Ascending aorta (tissue), 2 donors: ENCODE results near the gene RAET1G. TPM values are rescaled to one million over a fixed set of nuclear protein-coding genes. Genes with fewer than 3 reads are reported as not detected.
A peak's percentile ranks its signal among the peaks of the same experiment; 100 is the strongest.

Experiments
- DNase-seq, 2 donors: peaks; one replicate each; pipeline ENCODE4 v3.0.0-alpha.2; 2019; ENCODE audit warnings: low spot score in 2 of 2
- H3K27ac ChIP-seq, 2 donors: fragments of 200-600 bp; sonication (generic); one replicate each; pipeline ENCODE4 v1.5.1; 2016 to 2017; ENCODE audit warnings: mild to moderate bottlenecking in 1 of 2
- H3K27me3 ChIP-seq: fragments of 200-600 bp; sonication (generic); one replicate; pipeline ENCODE4 v1.5.1; 2017
- H3K36me3 ChIP-seq, 2 donors: fragments of 200-600 bp; sonication (generic); one replicate each; pipeline ENCODE4 v1.5.1; 2016
- H3K4me1 ChIP-seq, 2 donors: fragments of 200-600 bp; sonication (generic); one replicate each; pipeline ENCODE4 v1.5.1; 2016 to 2017; ENCODE audit warnings: mild to moderate bottlenecking in 1 of 2
- H3K4me3 ChIP-seq, 2 donors: fragments of 200-600 bp; sonication (generic); one replicate each; pipeline ENCODE4 v1.5.1; 2016 to 2017; ENCODE audit warnings: mild to moderate bottlenecking in 1 of 2
- H3K9me3 ChIP-seq, 2 donors: fragments of 200-600 bp; sonication (generic); one replicate each; pipeline ENCODE4 v1.5.1; 2016
- CTCF ChIP-seq, 3 experiments: fragments of 200-600 bp in 2 of 3; fragments of 450-650 bp in 1 of 3; sonication (generic) in 2 of 3; IDR thresholded peaks; one replicate each; pipeline ENCODE4 v1.5.1; 2016 to 2019; ENCODE audit warnings: antibody characterized with exemption in 3 of 3, mild to moderate bottlenecking in 1 of 3, moderate library complexity in 1 of 3
- intact Hi-C: fragments of 100-400 bp; cut with DNase I; formaldehyde crosslinking; loops from one replicate; pipeline ENCODE4 v1.15.1; 2023
- total RNA-seq: library from RNA; depleted of rRNA; stranded (reverse); fragments of >200 nt; gene quantifications from one replicate; pipeline ENCODE4 v1.1.0, GENCODE V29; 2016

Gene RAET1G
- total RNA-seq, 1 donor from 2014 or later: not detected

GRCh38 chr6:149904661-149905370 lies 18.1 kb downstream of the RAET1G start:
- H3K9me3 ChIP-seq: no peaks in the 10 kb centered on the region
- no peak overlapping the region for H3K4me3 ChIP-seq
- DNase-seq: no peak
- H3K4me1 ChIP-seq: no peaks in the 10 kb centered on the region
- no peaks in the 10 kb centered on the region for H3K36me3 ChIP-seq
- H3K27me3 ChIP-seq: no peaks in the 10 kb centered on the region
- H3K27ac ChIP-seq: no peak overlapping the region
- no peak for TF ChIP-seq CTCF (IDR thresholded peaks at IDR 0.05)
- intact Hi-C loops: no loop called here

GRCh38 chr6:149903938-149904611 lies 18.8 kb downstream of the RAET1G start:
- no peak for TF ChIP-seq CTCF (IDR thresholded peaks at IDR 0.05)
- H3K36me3 ChIP-seq: no peaks in the 10 kb centered on the region
- no peak overlapping the region for H3K4me3 ChIP-seq
- no peak overlapping the region for H3K27ac ChIP-seq
- no peaks in the 10 kb centered on the region for H3K4me1 ChIP-seq
- no peaks in the 10 kb centered on the region for H3K9me3 ChIP-seq
- intact Hi-C loops: no loop called here
- no peaks in the 10 kb centered on the region for H3K27me3 ChIP-seq
- no peak for DNase-seq

GRCh38 chr6:149901444-149902140 lies 21.3 kb downstream of the RAET1G start:
- H3K9me3 ChIP-seq: no peaks in the 10 kb centered on the region
- H3K27ac ChIP-seq: no peak overlapping the region
- no peaks in the 10 kb centered on the region for H3K36me3 ChIP-seq
- DNase-seq: peak in 1 of 2 donors; percentile 30
- H3K4me3 ChIP-seq: no peak overlapping the region
- H3K4me1 ChIP-seq: peaks cover 8 to 9% of the 10 kb centered on the region in 2 donors
- no peaks in the 10 kb centered on the region for H3K27me3 ChIP-seq
- no peak for TF ChIP-seq CTCF (IDR thresholded peaks at IDR 0.05)
- intact Hi-C loops: no loop called here

- no peaks in the 10 kb centered on the region for H3K36me3 ChIP-seq
- peaks cover 9 to 15% of the 10 kb centered on the region in 2 donors for H3K4me1 ChIP-seq
- no peaks in the 10 kb centered on the region for H3K27me3 ChIP-seq
- H3K27ac ChIP-seq: no peak overlapping the region
- no peak overlapping the region for H3K4me3 ChIP-seq
- TF ChIP-seq CTCF (IDR thresholded peaks at IDR 0.05): no peak
- H3K9me3 ChIP-seq: no peaks in the 10 kb centered on the region
- no peak for DNase-seq
- intact Hi-C loops: no loop called here
These were observed 22.1 kb downstream of the RAET1G start for GRCh38 chr6:149900620-149901443.

GRCh38 chr6:149899926-149900619 lies 22.8 kb downstream of the RAET1G start:
- Histone ChIP-seq H3K9me3 (no peaks in the 10 kb centered on the region), H3K27ac (no peak overlapping the region), H3K4me3 (no peak overlapping the region), H3K36me3 (no peaks in the 10 kb centered on the region), H3K27me3 (no peaks in the 10 kb centered on the region), H3K4me1 (peaks cover 12 to 23% of the 10 kb centered on the region in 2 donors)
- intact Hi-C loops: no loop called here
- no peak for TF ChIP-seq CTCF (IDR thresholded peaks at IDR 0.05)
- DNase-seq: no peak
